ENCODE results near the gene ATP8A2. TPM values are rescaled to one million over a fixed set of nuclear protein-coding genes. Genes with fewer than 3 reads are reported as not detected.

ATP8A2 gene
- total RNA-seq, 3 donors from 2014 or later, result under 0.01 to 1.0 (median under 0.01) TPM

GRCh38 chr13:25619897-25620296 lies 248.1 kb downstream of the ATP8A2 start:
- TF ChIP-seq POLR2AphosphoS5 (IDR thresholded peaks at IDR 0.05) (no peak), POLR2A (IDR thresholded peaks at IDR 0.05) (no peak), CTCF (IDR thresholded peaks at IDR 0.05) (no peak)
- H3K27me3 ChIP-seq, result no peaks in the 10 kb centered on the region
- intact Hi-C loops (cut with DNase I; ENCODE audit: low total_unique reads), result no loop called here
- H3K9me3 ChIP-seq, result no peaks in the 10 kb centered on the region
- H3K4me3 ChIP-seq, result no peak overlapping the region
- no peaks in the 10 kb centered on the region for H3K4me1 ChIP-seq
- DNase-seq (ENCODE audit: low spot score in 2 of 2), result no peak
- no peak overlapping the region for H3K27ac ChIP-seq
- no peaks in the 10 kb centered on the region for H3K36me3 ChIP-seq

GRCh38 chr13:25625414-25625813 lies 253.6 kb downstream of the ATP8A2 start:
- intact Hi-C loops (cut with DNase I; ENCODE audit: low total_unique reads), result no loop called here
- no peaks in the 10 kb centered on the region for H3K4me1 ChIP-seq
- no peaks in the 10 kb centered on the region for H3K36me3 ChIP-seq
- no peak for DNase-seq (ENCODE audit: low spot score in 2 of 2)
- peaks cover 7 to 8% of the 10 kb centered on the region in 2 donors for H3K9me3 ChIP-seq
- H3K27ac ChIP-seq, result no peak overlapping the region
- no peaks in the 10 kb centered on the region for H3K27me3 ChIP-seq
- no peak for TF ChIP-seq POLR2A (IDR thresholded peaks at IDR 0.05)
- TF ChIP-seq POLR2AphosphoS5 (IDR thresholded peaks at IDR 0.05), result no peak
- TF ChIP-seq CTCF (IDR thresholded peaks at IDR 0.05), result no peak
- no peak overlapping the region for H3K4me3 ChIP-seq

GRCh38 chr13:25630329-25630900 lies 258.6 kb downstream of the ATP8A2 start:
- Histone ChIP-seq H3K4me1 (no peaks in the 10 kb centered on the region), H3K27ac (no peak overlapping the region), H3K27me3 (no peaks in the 10 kb centered on the region), H3K9me3 (peaks cover 7 to 8% of the 10 kb centered on the region in 2 donors), H3K36me3 (no peaks in the 10 kb centered on the region), H3K4me3 (no peak overlapping the region)
- intact Hi-C loops (cut with DNase I; ENCODE audit: low total_unique reads), result no loop called here
- no peak for DNase-seq (ENCODE audit: low spot score in 2 of 2)
- TF ChIP-seq CTCF (IDR thresholded peaks at IDR 0.05) (no peak), POLR2AphosphoS5 (IDR thresholded peaks at IDR 0.05) (no peak), POLR2A (IDR thresholded peaks at IDR 0.05) (no peak)

- Histone ChIP-seq H3K4me3 (no peak overlapping the region), H3K27me3 (no peaks in the 10 kb centered on the region), H3K4me1 (no peaks in the 10 kb centered on the region), H3K36me3 (no peaks in the 10 kb centered on the region), H3K9me3 (peaks cover 0 to 7% of the 10 kb centered on the region in 2 donors), H3K27ac (no peak overlapping the region)
- no peak for TF ChIP-seq POLR2A (IDR thresholded peaks at IDR 0.05)
- no peak for TF ChIP-seq CTCF (IDR thresholded peaks at IDR 0.05)
- TF ChIP-seq POLR2AphosphoS5 (IDR thresholded peaks at IDR 0.05), result no peak
- intact Hi-C loops (cut with DNase I; ENCODE audit: low total_unique reads), result no loop called here
- no peak for DNase-seq (ENCODE audit: low spot score in 2 of 2)
Measured at GRCh38 chr13:25632166-25632888, 260.6 kb downstream of the ATP8A2 start.

GRCh38 chr13:25633093-25633492 lies 261.3 kb downstream of the ATP8A2 start:
- Histone ChIP-seq H3K4me1 (no peaks in the 10 kb centered on the region), H3K27me3 (no peaks in the 10 kb centered on the region), H3K9me3 (no peaks in the 10 kb centered on the region), H3K4me3 (no peak overlapping the region), H3K36me3 (no peaks in the 10 kb centered on the region), H3K27ac (no peak overlapping the region)
- TF ChIP-seq CTCF (IDR thresholded peaks at IDR 0.05) (no peak), POLR2AphosphoS5 (IDR thresholded peaks at IDR 0.05) (no peak), POLR2A (IDR thresholded peaks at IDR 0.05) (no peak)
- no peak for DNase-seq (ENCODE audit: low spot score in 2 of 2)
- intact Hi-C loops (cut with DNase I; ENCODE audit: low total_unique reads), result no loop called here
